Measurements from ENCODE around the gene TST.

DNA sequence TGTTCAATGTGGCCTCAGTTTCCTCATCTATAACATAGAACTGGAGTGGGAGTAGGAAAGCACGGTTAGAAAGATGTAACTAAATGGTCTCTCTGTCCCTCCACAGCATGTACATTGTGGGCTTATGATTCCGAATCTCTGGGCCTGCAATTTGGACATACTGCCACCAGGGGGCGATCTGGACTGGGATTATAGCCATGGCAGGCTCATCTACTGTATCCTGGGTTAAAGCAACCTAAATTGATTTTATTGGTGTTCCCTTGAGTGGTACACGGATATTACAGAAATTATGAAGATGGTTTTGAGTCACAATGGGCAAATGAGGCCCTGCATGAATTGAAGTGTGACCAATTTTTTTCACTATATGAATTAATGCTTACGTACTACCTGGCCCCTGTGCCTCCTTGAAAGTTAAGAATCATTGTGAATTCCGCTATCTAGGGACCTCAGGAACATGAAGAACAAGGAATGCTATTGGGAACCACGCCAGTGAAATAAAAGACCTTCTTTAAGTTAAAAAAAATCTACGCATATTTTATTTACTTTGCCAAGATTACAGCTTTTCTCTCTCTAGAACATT is 32.9 kb downstream of the TST start:
- TF ChIP-seq CTCF (IDR thresholded peaks at IDR 0.05) (peak in 2 of 3 experiments; percentile 18 to 43), POLR2A (IDR thresholded peaks at IDR 0.05; ENCODE audit: low read depth) (no peak), EP300 (IDR thresholded peaks at IDR 0.05) (no peak)
